GM23338 (cell line): ENCODE measurements around the gene EIF2AK3. TPM values are rescaled to one million over a fixed set of nuclear protein-coding genes. Genes with fewer than 3 reads are reported as not detected.

Experiments used
- ATAC-seq: fragments of 200-7000 bp; cut with Tn5 transposase; 3 replicates; pipeline ENCODE4 v1.9.1; 2020
- DNase-seq: peaks from one replicate; pipeline ENCODE4 v3.0.0-alpha.2; 2015; ENCODE audit warnings: low spot score
- H2AFZ ChIP-seq: fragments of 200-600 bp; sonication (generic); 2 replicates; pipeline ENCODE4 v1.8.0; 2016; ENCODE audit warnings: antibody characterized with exemption, mild to moderate bottlenecking, moderate library complexity
- H3F3A ChIP-seq: fragments of 200-600 bp; sonication (generic); replicated peaks from 2 replicates; pipeline ENCODE4 v1.8.0; 2017; ENCODE audit warnings: antibody characterized with exemption, mixed run types, low read depth
- H3K27ac ChIP-seq: fragments of 200-600 bp; sonication (generic); 2 replicates; pipeline ENCODE4 v1.6.1; 2016; ENCODE audit warnings: low read depth
- H3K27me3 ChIP-seq: fragments of 200-600 bp; sonication (generic); 2 replicates; pipeline ENCODE4 v1.8.0; 2016; ENCODE audit warnings: mild to moderate bottlenecking, mixed run types, moderate library complexity; ENCODE audit not compliant: insufficient read depth
- H3K36me3 ChIP-seq: fragments of 200-600 bp; sonication (generic); 2 replicates; pipeline ENCODE4 v1.8.0; 2016; ENCODE audit warnings: mild to moderate bottlenecking; ENCODE audit not compliant: insufficient read depth
- H3K4me1 ChIP-seq: fragments of 200-600 bp; sonication (generic); 2 replicates; pipeline ENCODE4 v1.8.0; 2016; ENCODE audit warnings: mild to moderate bottlenecking, moderate library complexity; ENCODE audit not compliant: insufficient read depth
- H3K4me2 ChIP-seq: fragments of 200-600 bp; sonication (generic); 2 replicates; pipeline ENCODE4 v1.7.1; 2017; ENCODE audit warnings: mixed run types
- H3K4me3 ChIP-seq: fragments of 200-600 bp; sonication (generic); 2 replicates; pipeline ENCODE4 v1.6.1; 2016; ENCODE audit warnings: mixed run types
- H3K79me2 ChIP-seq: fragments of 200-600 bp; sonication (generic); replicated peaks from 2 replicates; pipeline ENCODE4 v1.8.0; 2017; ENCODE audit warnings: mild to moderate bottlenecking; ENCODE audit not compliant: insufficient read depth
- H3K9me2 ChIP-seq: fragments of 200-600 bp; sonication (generic); 2 replicates; pipeline ENCODE4 v1.8.0; 2017; ENCODE audit not compliant: insufficient read depth
- H4K20me1 ChIP-seq: fragments of 200-600 bp; sonication (generic); replicated peaks from 2 replicates; pipeline ENCODE4 v1.8.0; 2017; ENCODE audit warnings: mild to moderate bottlenecking; ENCODE audit not compliant: insufficient read depth
- H3K27ac Mint-ChIP-seq: 2 replicates; pipeline ENCODE4 v1.8.0; 2020; ENCODE audit warnings: inconsistent platforms, mild to moderate bottlenecking, moderate library complexity, mixed read lengths
- H3K27me3 Mint-ChIP-seq: 3 replicates; pipeline ENCODE4 v1.8.0; 2022; ENCODE audit warnings: low read depth, mild to moderate bottlenecking, moderate library complexity, mixed read lengths, inconsistent platforms; ENCODE audit not compliant: insufficient read depth, poor library complexity
- H3K36me3 Mint-ChIP-seq: 3 replicates; pipeline ENCODE4 v1.8.0; 2021; ENCODE audit warnings: low read depth, mild to moderate bottlenecking, inconsistent platforms, moderate library complexity, mixed read lengths
- H3K4me1 Mint-ChIP-seq: 3 replicates; pipeline ENCODE4 v1.8.0; 2020; ENCODE audit warnings: mild to moderate bottlenecking, inconsistent platforms, mixed read lengths
- H3K4me3 Mint-ChIP-seq: 3 replicates; pipeline ENCODE4 v1.8.0; 2021; ENCODE audit warnings: moderate library complexity, mild to moderate bottlenecking, inconsistent platforms, mixed read lengths
- H3K9me3 Mint-ChIP-seq: 3 replicates; pipeline ENCODE4 v1.8.0; 2020; ENCODE audit warnings: moderate library complexity, mild to moderate bottlenecking, inconsistent platforms, mixed read lengths
- CREB1 ChIP-seq: fragments of 250-450 bp; sonication (Bioruptor Pico); IDR thresholded peaks from 2 replicates; pipeline ENCODE4 v1.5.0; 2020; ENCODE audit warnings: low read depth, mild to moderate bottlenecking, moderate library complexity
- EZH2 ChIP-seq: fragments of 200-600 bp; sonication (generic); IDR thresholded peaks from one replicate; pipeline ENCODE4 v1.8.0; 2017; ENCODE audit warnings: antibody characterized with exemption, mild to moderate bottlenecking, low read depth; ENCODE audit not compliant: unreplicated experiment
- EZH2phosphoT487 ChIP-seq: fragments of 200-600 bp; sonication (generic); IDR thresholded peaks from one replicate; pipeline ENCODE4 v1.8.1; 2018; ENCODE audit warnings: antibody characterized with exemption; ENCODE audit not compliant: unreplicated experiment
- JUNB ChIP-seq: IDR thresholded peaks from one replicate; pipeline ENCODE4 v1.6.1; 2016; ENCODE audit warnings: antibody characterized with exemption; ENCODE audit not compliant: unreplicated experiment
- NANOG ChIP-seq: IDR thresholded peaks from 2 replicates; pipeline ENCODE4 v1.6.1; 2016; ENCODE audit warnings: antibody characterized with exemption, borderline replicate concordance
- POLR2AphosphoS5 ChIP-seq: IDR thresholded peaks from 2 replicates; pipeline ENCODE4 v1.6.1; 2016; ENCODE audit warnings: antibody characterized with exemption, low read depth
- STAT1 ChIP-seq: IDR thresholded peaks from one replicate; pipeline ENCODE4 v1.6.1; 2016; ENCODE audit warnings: antibody characterized with exemption; ENCODE audit not compliant: unreplicated experiment
- ZNF114 ChIP-seq: fragments of 250-450 bp; sonication (Bioruptor Pico); IDR thresholded peaks from 2 replicates; pipeline ENCODE4 v1.5.0; 2020; ENCODE audit warnings: mild to moderate bottlenecking, moderate library complexity
- ZNF331 ChIP-seq: fragments of 250-450 bp; sonication (Bioruptor Pico); IDR thresholded peaks from 2 replicates; pipeline ENCODE4 v1.5.0; 2020; ENCODE audit warnings: low read depth, mild to moderate bottlenecking, moderate library complexity
- polyA plus RNA-seq: library from polyadenylated mRNA; unstranded; fragments of >200 nt; fragmentation: Nextera tagmentation; extraction: Ambion mirVana; gene quantifications from 2 replicates; pipeline ENCODE4 v1.2.1, GENCODE V29; 2016
- total RNA-seq: library from RNA; depleted of rRNA; stranded (reverse); fragments of >200 nt; shearing (Covaris generic); gene quantifications from 2 replicates; pipeline ENCODE4 v1.2.3, GENCODE V29; 2014
- TF ChIP-seq, protein P1 (sequence below): IDR thresholded peaks from one replicate; pipeline ENCODE4 v1.6.1; 2018; ENCODE audit warnings: antibody characterized with exemption; ENCODE audit not compliant: unreplicated experiment
- TF ChIP-seq, protein P2 (sequence below): IDR thresholded peaks from 2 replicates; pipeline ENCODE4 v1.6.1; 2016; ENCODE audit warnings: antibody characterized with exemption
- TF ChIP-seq, protein P3 (sequence below), 2 experiments: fragments of 200-600 bp in 1 of 2; sonication (generic) in 1 of 2; conservative IDR thresholded peaks; 2 replicates each; pipeline versions ENCODE4 v1.5.1 to v1.6.1; 2016 to 2017; ENCODE audit warnings: antibody characterized with exemption in 2 of 2, low read depth in 2 of 2, mild to moderate bottlenecking in 2 of 2, moderate library complexity in 1 of 2
- TF ChIP-seq, protein P4 (sequence below): fragments of 250-450 bp; sonication (Bioruptor Pico); IDR thresholded peaks from 2 replicates; pipeline ENCODE4 v1.5.0; 2020; ENCODE audit warnings: mild to moderate bottlenecking, moderate library complexity

The EIF2AK3 gene
- total and polyA plus RNA-seq, 2 experiments from 2014 or later: 5.9 to 24.2 TPM

DNA sequence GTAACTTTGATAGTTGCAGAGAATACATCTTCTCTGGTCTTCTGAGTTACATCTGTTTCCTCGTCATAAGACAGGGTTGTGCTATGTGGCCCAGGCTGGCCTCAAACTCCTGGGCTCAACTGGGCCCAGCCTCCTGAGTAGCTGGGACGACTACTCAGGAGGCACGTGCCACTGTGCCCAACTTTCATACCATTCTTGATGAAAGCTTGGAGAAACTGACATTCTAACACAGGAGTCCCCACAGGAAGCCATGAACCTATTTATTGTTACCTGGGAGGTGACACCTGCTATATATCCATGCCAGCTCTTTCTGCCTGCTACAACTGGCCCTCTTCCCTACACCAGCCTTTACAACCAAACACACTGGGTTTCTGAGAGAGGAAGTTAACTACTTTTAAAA, 19.1 kb downstream of the EIF2AK3 start:
- no peaks in the 10 kb centered on the region for H4K20me1 ChIP-seq
- no peak overlapping the region for H3K4me3 ChIP-seq
- Mint-ChIP-seq H3K36me3 (no peaks in the 10 kb centered on the region; the same call in 2 of the 3 replicates), H3K27me3 (no peaks in the 10 kb centered on the region), H3K27ac (no peak overlapping the region), H3K4me1 (peaks cover 9% of the 10 kb centered on the region), H3K4me3 (no peak overlapping the region), H3K9me3 (no peaks in the 10 kb centered on the region)
- no peaks in the 10 kb centered on the region for H3K27me3 ChIP-seq
- H3K36me3 ChIP-seq: no peaks in the 10 kb centered on the region; the same call in 1 of the 2 replicates
- H3K27ac ChIP-seq: no peak overlapping the region
- H3K4me1 ChIP-seq: peaks cover 7% of the 10 kb centered on the region; the same call in 1 of the 2 replicates
- no peaks in the 10 kb centered on the region for H3K9me2 ChIP-seq
- peaks cover 13% of the 10 kb centered on the region; the same call in 1 of the 2 replicates for H3K79me2 ChIP-seq
- H2AFZ ChIP-seq: no peak overlapping the region
- TF ChIP-seq POLR2AphosphoS5 (no peak), EZH2phosphoT487 (no peak), ZNF114 (no peak), EZH2 (no peak), ZNF331 (CRISPR knock-in tag) (no peak), NANOG (no peak), CREB1 (no peak), JUNB (no peak), STAT1 (no peak)
- TF ChIP-seq, protein P1, sequence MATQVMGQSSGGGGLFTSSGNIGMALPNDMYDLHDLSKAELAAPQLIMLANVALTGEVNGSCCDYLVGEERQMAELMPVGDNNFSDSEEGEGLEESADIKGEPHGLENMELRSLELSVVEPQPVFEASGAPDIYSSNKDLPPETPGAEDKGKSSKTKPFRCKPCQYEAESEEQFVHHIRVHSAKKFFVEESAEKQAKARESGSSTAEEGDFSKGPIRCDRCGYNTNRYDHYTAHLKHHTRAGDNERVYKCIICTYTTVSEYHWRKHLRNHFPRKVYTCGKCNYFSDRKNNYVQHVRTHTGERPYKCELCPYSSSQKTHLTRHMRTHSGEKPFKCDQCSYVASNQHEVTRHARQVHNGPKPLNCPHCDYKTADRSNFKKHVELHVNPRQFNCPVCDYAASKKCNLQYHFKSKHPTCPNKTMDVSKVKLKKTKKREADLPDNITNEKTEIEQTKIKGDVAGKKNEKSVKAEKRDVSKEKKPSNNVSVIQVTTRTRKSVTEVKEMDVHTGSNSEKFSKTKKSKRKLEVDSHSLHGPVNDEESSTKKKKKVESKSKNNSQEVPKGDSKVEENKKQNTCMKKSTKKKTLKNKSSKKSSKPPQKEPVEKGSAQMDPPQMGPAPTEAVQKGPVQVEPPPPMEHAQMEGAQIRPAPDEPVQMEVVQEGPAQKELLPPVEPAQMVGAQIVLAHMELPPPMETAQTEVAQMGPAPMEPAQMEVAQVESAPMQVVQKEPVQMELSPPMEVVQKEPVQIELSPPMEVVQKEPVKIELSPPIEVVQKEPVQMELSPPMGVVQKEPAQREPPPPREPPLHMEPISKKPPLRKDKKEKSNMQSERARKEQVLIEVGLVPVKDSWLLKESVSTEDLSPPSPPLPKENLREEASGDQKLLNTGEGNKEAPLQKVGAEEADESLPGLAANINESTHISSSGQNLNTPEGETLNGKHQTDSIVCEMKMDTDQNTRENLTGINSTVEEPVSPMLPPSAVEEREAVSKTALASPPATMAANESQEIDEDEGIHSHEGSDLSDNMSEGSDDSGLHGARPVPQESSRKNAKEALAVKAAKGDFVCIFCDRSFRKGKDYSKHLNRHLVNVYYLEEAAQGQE: no peak
- TF ChIP-seq, protein P2, sequence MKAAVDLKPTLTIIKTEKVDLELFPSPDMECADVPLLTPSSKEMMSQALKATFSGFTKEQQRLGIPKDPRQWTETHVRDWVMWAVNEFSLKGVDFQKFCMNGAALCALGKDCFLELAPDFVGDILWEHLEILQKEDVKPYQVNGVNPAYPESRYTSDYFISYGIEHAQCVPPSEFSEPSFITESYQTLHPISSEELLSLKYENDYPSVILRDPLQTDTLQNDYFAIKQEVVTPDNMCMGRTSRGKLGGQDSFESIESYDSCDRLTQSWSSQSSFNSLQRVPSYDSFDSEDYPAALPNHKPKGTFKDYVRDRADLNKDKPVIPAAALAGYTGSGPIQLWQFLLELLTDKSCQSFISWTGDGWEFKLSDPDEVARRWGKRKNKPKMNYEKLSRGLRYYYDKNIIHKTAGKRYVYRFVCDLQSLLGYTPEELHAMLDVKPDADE: no peak
- TF ChIP-seq, protein P3, sequence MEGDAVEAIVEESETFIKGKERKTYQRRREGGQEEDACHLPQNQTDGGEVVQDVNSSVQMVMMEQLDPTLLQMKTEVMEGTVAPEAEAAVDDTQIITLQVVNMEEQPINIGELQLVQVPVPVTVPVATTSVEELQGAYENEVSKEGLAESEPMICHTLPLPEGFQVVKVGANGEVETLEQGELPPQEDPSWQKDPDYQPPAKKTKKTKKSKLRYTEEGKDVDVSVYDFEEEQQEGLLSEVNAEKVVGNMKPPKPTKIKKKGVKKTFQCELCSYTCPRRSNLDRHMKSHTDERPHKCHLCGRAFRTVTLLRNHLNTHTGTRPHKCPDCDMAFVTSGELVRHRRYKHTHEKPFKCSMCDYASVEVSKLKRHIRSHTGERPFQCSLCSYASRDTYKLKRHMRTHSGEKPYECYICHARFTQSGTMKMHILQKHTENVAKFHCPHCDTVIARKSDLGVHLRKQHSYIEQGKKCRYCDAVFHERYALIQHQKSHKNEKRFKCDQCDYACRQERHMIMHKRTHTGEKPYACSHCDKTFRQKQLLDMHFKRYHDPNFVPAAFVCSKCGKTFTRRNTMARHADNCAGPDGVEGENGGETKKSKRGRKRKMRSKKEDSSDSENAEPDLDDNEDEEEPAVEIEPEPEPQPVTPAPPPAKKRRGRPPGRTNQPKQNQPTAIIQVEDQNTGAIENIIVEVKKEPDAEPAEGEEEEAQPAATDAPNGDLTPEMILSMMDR (conservative IDR thresholded peaks at IDR 0.05; ENCODE audit: low read depth in 2 of 2): no peak
- TF ChIP-seq, protein P4, sequence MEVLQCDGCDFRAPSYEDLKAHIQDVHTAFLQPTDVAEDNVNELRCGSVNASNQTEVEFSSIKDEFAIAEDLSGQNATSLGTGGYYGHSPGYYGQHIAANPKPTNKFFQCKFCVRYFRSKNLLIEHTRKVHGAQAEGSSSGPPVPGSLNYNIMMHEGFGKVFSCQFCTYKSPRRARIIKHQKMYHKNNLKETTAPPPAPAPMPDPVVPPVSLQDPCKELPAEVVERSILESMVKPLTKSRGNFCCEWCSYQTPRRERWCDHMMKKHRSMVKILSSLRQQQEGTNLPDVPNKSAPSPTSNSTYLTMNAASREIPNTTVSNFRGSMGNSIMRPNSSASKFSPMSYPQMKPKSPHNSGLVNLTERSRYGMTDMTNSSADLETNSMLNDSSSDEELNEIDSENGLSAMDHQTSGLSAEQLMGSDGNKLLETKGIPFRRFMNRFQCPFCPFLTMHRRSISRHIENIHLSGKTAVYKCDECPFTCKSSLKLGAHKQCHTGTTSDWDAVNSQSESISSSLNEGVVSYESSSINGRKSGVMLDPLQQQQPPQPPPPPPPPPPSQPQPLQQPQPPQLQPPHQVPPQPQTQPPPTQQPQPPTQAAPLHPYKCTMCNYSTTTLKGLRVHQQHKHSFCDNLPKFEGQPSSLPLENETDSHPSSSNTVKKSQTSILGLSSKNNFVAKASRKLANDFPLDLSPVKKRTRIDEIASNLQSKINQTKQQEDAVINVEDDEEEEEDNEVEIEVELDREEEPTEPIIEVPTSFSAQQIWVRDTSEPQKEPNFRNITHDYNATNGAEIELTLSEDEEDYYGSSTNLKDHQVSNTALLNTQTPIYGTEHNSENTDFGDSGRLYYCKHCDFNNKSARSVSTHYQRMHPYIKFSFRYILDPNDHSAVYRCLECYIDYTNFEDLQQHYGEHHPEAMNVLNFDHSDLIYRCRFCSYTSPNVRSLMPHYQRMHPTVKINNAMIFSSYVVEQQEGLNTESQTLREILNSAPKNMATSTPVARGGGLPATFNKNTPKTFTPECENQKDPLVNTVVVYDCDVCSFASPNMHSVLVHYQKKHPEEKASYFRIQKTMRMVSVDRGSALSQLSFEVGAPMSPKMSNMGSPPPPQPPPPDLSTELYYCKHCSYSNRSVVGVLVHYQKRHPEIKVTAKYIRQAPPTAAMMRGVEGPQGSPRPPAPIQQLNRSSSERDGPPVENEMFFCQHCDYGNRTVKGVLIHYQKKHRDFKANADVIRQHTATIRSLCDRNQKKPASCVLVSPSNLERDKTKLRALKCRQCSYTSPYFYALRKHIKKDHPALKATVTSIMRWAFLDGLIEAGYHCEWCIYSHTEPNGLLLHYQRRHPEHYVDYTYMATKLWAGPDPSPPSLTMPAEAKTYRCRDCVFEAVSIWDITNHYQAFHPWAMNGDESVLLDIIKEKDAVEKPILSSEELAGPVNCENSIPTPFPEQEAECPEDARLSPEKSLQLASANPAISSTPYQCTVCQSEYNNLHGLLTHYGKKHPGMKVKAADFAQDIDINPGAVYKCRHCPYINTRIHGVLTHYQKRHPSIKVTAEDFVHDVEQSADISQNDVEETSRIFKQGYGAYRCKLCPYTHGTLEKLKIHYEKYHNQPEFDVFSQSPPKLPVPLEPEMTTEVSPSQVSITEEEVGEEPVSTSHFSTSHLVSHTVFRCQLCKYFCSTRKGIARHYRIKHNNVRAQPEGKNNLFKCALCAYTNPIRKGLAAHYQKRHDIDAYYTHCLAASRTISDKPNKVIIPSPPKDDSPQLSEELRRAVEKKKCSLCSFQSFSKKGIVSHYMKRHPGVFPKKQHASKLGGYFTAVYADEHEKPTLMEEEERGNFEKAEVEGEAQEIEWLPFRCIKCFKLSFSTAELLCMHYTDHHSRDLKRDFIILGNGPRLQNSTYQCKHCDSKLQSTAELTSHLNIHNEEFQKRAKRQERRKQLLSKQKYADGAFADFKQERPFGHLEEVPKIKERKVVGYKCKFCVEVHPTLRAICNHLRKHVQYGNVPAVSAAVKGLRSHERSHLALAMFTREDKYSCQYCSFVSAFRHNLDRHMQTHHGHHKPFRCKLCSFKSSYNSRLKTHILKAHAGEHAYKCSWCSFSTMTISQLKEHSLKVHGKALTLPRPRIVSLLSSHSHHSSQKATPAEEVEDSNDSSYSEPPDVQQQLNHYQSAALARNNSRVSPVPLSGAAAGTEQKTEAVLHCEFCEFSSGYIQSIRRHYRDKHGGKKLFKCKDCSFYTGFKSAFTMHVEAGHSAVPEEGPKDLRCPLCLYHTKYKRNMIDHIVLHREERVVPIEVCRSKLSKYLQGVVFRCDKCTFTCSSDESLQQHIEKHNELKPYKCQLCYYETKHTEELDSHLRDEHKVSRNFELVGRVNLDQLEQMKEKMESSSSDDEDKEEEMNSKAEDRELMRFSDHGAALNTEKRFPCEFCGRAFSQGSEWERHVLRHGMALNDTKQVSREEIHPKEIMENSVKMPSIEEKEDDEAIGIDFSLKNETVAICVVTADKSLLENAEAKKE (CRISPR knock-in tag): no peak
- no peak for ATAC-seq
- no peaks in the 10 kb centered on the region for H3F3A ChIP-seq
- H3K4me2 ChIP-seq: no peak overlapping the region
- DNase-seq: no peak
